HK-2 (cell line): ENCODE results near the gene CD59.
A peak's percentile ranks its signal among the peaks of the same experiment; 100 is the strongest.

Experiments used
- DNase-seq: peaks from one replicate; pipeline ENCODE4 v3.0.0-alpha.2; 2018; ENCODE audit not compliant: unreplicated experiment

CD59 gene

GRCh38 chr11:33736148-33736812 is at the start of gene CD59:
Gene CD59 (minus strand): TSS chr11:33736423. CDS start chr11:33722445, 13,978 bp downstream.
- DNase-seq: peak; percentile 91

GRCh38 chr11:33785609-33786008 is 49.4 kb upstream of the CD59 start:
- no peak for DNase-seq

- DNase-seq: no peak
These were observed 43.8 kb upstream of the CD59 start for GRCh38 chr11:33779849-33780528.

GRCh38 chr11:33778675-33779074 is 42.5 kb upstream of the CD59 start:
- no peak for DNase-seq

GRCh38 chr11:33777906-33778305 is 41.7 kb upstream of the CD59 start:
- no peak for DNase-seq

GRCh38 chr11:33775832-33776470 is 39.7 kb upstream of the CD59 start:
- no peak for DNase-seq

GRCh38 chr11:33775467-33775807 is 39.2 kb upstream of the CD59 start:
- no peak for DNase-seq

GRCh38 chr11:33774736-33775466 is 38.7 kb upstream of the CD59 start:
- no peak for DNase-seq

GRCh38 chr11:33773987-33774735 is 37.9 kb upstream of the CD59 start, which contains the start of gene FBXO3:
Gene FBXO3 (minus strand): TSS chr11:33774520. CDS start chr11:33774497, 23 bp downstream.
- peak; percentile 76 for DNase-seq

GRCh38 chr11:33773404-33773986 is 37.3 kb upstream of the CD59 start:
- DNase-seq: no peak

- no peak for DNase-seq
These were observed 36.6 kb upstream of the CD59 start for GRCh38 chr11:33772870-33773269.

GRCh38 chr11:33772300-33772699 is 36.1 kb upstream of the CD59 start:
- DNase-seq: peak; percentile 27

- DNase-seq: no peak
These were observed 34.0 kb upstream of the CD59 start for GRCh38 chr11:33770236-33770635.

- DNase-seq: no peak
These were observed 33.3 kb upstream of the CD59 start for GRCh38 chr11:33769542-33769941.

- DNase-seq: no peak
These were observed 31.4 kb upstream of the CD59 start for GRCh38 chr11:33767624-33768023.

- DNase-seq: no peak
These were observed 29.9 kb upstream of the CD59 start for GRCh38 chr11:33766085-33766484.

GRCh38 chr11:33761471-33761870 is 25.2 kb upstream of the CD59 start:
- DNase-seq: no peak

GRCh38 chr11:33753304-33753967 is 17.2 kb upstream of the CD59 start:
- DNase-seq: no peak

GRCh38 chr11:33751878-33752277 is 15.7 kb upstream of the CD59 start:
- no peak for DNase-seq

- no peak for DNase-seq
These were observed 11.8 kb upstream of the CD59 start for GRCh38 chr11:33747979-33748378.

- DNase-seq: no peak
These were observed 7.1 kb upstream of the CD59 start for GRCh38 chr11:33743291-33743690.
